Astrocyte (in vitro differentiated cells and primary cell): Measurements from ENCODE around the gene IGSF3. TPM values are rescaled to one million over a fixed set of nuclear protein-coding genes. Genes with fewer than 3 reads are reported as not detected.
"Not testable (repeated sequence)": the region's sequence is repeated elsewhere in the genome, so short reads cannot be mapped to it uniquely, and the experiment has no call there.

Experiments used
- DNase-seq: peaks from one replicate; pipeline ENCODE4 v3.0.0-alpha.2; 2010; ENCODE audit warnings: low read depth
- FAIRE-seq: peaks from 2 replicates; lab custom pipeline; 2011; peaks lifted over from hg19 to GRCh38; lab: Jason Lieb, UNC
- H2AFZ ChIP-seq: 2 replicates; pipeline ENCODE4 v1.6.0; 2012; ENCODE audit warnings: low read depth, low read length, inconsistent platforms
- H3K27ac ChIP-seq: 2 replicates; pipeline ENCODE4 v1.5.1; 2011; ENCODE audit warnings: low read depth, low read length, inconsistent platforms
- H3K27me3 ChIP-seq: 2 replicates; pipeline ENCODE4 v1.6.0; 2011; ENCODE audit warnings: low read length, inconsistent platforms; ENCODE audit not compliant: insufficient read depth
- H3K36me3 ChIP-seq: 2 replicates; pipeline ENCODE4 v1.5.1; 2011; ENCODE audit warnings: low read length, inconsistent platforms; ENCODE audit not compliant: insufficient read depth
- H3K4me1 ChIP-seq: 2 replicates; pipeline ENCODE4 v1.5.1; 2011; ENCODE audit warnings: low read length, inconsistent platforms; ENCODE audit not compliant: insufficient read depth
- H3K4me2 ChIP-seq: 2 replicates; pipeline ENCODE4 v1.6.0; 2012; ENCODE audit warnings: low read length, inconsistent platforms
- H3K4me3 ChIP-seq: 2 replicates; pipeline ENCODE4 v1.5.1; 2011; ENCODE audit warnings: low read depth, mild to moderate bottlenecking, low read length, inconsistent platforms; ENCODE audit not compliant: insufficient read depth
- H3K79me2 ChIP-seq: 2 replicates; pipeline ENCODE4 v1.6.0; 2012; ENCODE audit warnings: mild to moderate bottlenecking, low read length, inconsistent platforms; ENCODE audit not compliant: insufficient read depth
- H3K9ac ChIP-seq: 2 replicates; pipeline ENCODE4 v1.6.0; 2012; ENCODE audit warnings: mild to moderate bottlenecking, low read length, inconsistent platforms
- H3K9me3 ChIP-seq: 2 replicates; pipeline ENCODE4 v1.5.1; 2012; ENCODE audit warnings: low read depth, mild to moderate bottlenecking, low read length, inconsistent platforms; ENCODE audit not compliant: insufficient read depth
- H4K20me1 ChIP-seq: 2 replicates; pipeline ENCODE4 v1.6.0; 2012; ENCODE audit warnings: low read length, inconsistent platforms; ENCODE audit not compliant: insufficient read depth
- H3K27ac Mint-ChIP-seq: one replicate; pipeline ENCODE4 v1.8.0; 2021; ENCODE audit warnings: mild to moderate bottlenecking, mixed read lengths; ENCODE audit not compliant: unreplicated experiment
- H3K27me3 Mint-ChIP-seq: one replicate; pipeline ENCODE4 v1.8.0; 2021; ENCODE audit warnings: low read depth, mixed read lengths; ENCODE audit not compliant: unreplicated experiment
- H3K36me3 Mint-ChIP-seq: one replicate; pipeline ENCODE4 v1.8.0; 2021; ENCODE audit warnings: low read depth, mixed read lengths; ENCODE audit not compliant: unreplicated experiment
- H3K4me1 Mint-ChIP-seq: one replicate; pipeline ENCODE4 v1.8.0; 2021; ENCODE audit warnings: low read depth, mixed read lengths; ENCODE audit not compliant: unreplicated experiment
- H3K4me3 Mint-ChIP-seq: one replicate; pipeline ENCODE4 v1.8.0; 2021; ENCODE audit warnings: mild to moderate bottlenecking, moderate library complexity, mixed read lengths; ENCODE audit not compliant: unreplicated experiment
- H3K9me3 Mint-ChIP-seq: one replicate; pipeline ENCODE4 v1.8.0; 2021; ENCODE audit warnings: mild to moderate bottlenecking, mixed read lengths; ENCODE audit not compliant: unreplicated experiment
- total RNA-seq: library from RNA; stranded (reverse); gene quantifications from 2 replicates; pipeline ENCODE4 v1.2.1, GENCODE V29; 2021

IGSF3 gene
- total RNA-seq, 1 donor from 2014 or later, result 11.7 TPM

- not testable (repeated sequence) for DNase-seq, H3K27me3 Mint-ChIP-seq, H3K27ac ChIP-seq, H3K9me3 ChIP-seq, H3K79me2 ChIP-seq, H3K27ac Mint-ChIP-seq, H3K36me3 Mint-ChIP-seq, H3K4me1 ChIP-seq, FAIRE-seq, H3K4me3 ChIP-seq, H2AFZ ChIP-seq, H3K9me3 Mint-ChIP-seq, H3K27me3 ChIP-seq, H4K20me1 ChIP-seq, H3K36me3 ChIP-seq, H3K4me2 ChIP-seq, H3K9ac ChIP-seq, H3K4me3 Mint-ChIP-seq
- H3K4me1 Mint-ChIP-seq, result peaks cover 11% of the 10 kb centered on the region
These were observed 47.1 kb downstream of the IGSF3 start for GRCh38 chr1:116620392-116620791.

- H3K27me3 Mint-ChIP-seq, H3K27ac Mint-ChIP-seq, H4K20me1 ChIP-seq, H3K9me3 Mint-ChIP-seq, H2AFZ ChIP-seq, H3K27me3 ChIP-seq, H3K4me3 ChIP-seq, FAIRE-seq, H3K79me2 ChIP-seq, H3K4me3 Mint-ChIP-seq, H3K27ac ChIP-seq, H3K4me2 ChIP-seq, H3K9me3 ChIP-seq, H3K4me1 ChIP-seq, H3K9ac ChIP-seq, H3K36me3 ChIP-seq, DNase-seq, H3K36me3 Mint-ChIP-seq: not testable (repeated sequence)
- H3K4me1 Mint-ChIP-seq, result peaks cover 11% of the 10 kb centered on the region
These were observed 48.4 kb downstream of the IGSF3 start for GRCh38 chr1:116619106-116619505.

DNA sequence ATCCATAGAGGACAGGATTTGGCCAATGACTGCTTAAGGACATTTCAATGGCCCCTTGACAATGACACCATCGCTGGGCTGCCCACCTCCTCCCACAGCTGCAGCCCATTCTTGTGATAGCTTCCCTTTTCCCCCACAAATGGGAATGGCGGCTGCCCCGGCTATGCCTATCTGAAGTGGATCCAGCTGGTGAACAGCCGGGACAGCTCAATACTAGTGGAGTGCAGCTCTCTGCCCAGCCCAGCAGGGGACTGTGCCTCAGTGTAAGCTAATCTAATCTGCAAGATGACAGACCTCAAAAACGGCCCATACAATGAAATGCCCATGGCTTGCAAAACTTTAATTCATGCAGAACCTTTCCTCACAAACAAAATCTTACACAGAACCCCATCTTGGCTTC is 49.7 kb downstream of the IGSF3 start:
- not testable (repeated sequence) for H3K36me3 Mint-ChIP-seq, H3K9me3 Mint-ChIP-seq, H3K36me3 ChIP-seq, DNase-seq, H3K4me3 Mint-ChIP-seq, H3K79me2 ChIP-seq, H3K4me3 ChIP-seq, H3K27me3 Mint-ChIP-seq, H3K27me3 ChIP-seq, FAIRE-seq, H3K4me1 ChIP-seq, H3K4me2 ChIP-seq, H3K27ac Mint-ChIP-seq, H3K9me3 ChIP-seq, H3K27ac ChIP-seq, H3K9ac ChIP-seq, H4K20me1 ChIP-seq, H2AFZ ChIP-seq
- H3K4me1 Mint-ChIP-seq, result peaks cover 11% of the 10 kb centered on the region

- H3K36me3 Mint-ChIP-seq, H3K4me3 Mint-ChIP-seq, H3K27ac Mint-ChIP-seq, H3K4me1 ChIP-seq, H3K9ac ChIP-seq, H3K27me3 Mint-ChIP-seq, H3K36me3 ChIP-seq, H2AFZ ChIP-seq, H3K4me2 ChIP-seq, H3K79me2 ChIP-seq, H3K9me3 ChIP-seq, H3K9me3 Mint-ChIP-seq, H3K4me1 Mint-ChIP-seq, H3K4me3 ChIP-seq, DNase-seq, H4K20me1 ChIP-seq, FAIRE-seq, H3K27ac ChIP-seq, H3K27me3 ChIP-seq: not testable (repeated sequence)
These were observed 53.7 kb downstream of the IGSF3 start for GRCh38 chr1:116613825-116614224.

DNA sequence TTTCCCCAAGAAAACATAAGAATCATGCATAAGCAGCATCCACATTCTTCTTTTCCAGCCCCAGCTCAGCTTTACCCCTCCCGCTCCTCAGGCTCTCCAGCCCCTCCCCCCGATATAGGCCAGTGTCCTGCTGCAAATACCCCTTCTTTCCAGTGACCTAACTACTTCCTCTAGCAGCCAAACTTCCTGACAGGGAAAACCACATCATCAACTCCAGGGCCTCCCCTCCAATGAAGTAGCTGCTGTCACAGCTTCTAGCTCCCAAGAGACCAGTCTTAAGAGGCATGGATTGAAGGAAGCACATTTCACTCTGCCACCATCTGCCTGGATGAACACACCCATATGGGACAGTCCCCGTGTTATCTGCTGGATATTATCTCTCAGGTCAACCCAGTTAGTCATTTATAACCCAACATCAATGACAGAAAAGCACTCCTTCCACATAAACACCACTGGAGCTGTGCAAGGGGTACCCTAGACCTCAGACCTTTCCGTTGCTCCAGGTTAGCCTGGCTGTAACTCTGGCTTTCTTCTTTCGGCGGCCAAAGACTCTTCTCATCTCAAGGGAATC is 57.6 kb downstream of the IGSF3 start:
- not testable (repeated sequence) for H3K27ac ChIP-seq, H3K9me3 ChIP-seq, H3K4me2 ChIP-seq, H2AFZ ChIP-seq, DNase-seq, H3K27me3 ChIP-seq, H3K27ac Mint-ChIP-seq, FAIRE-seq, H3K27me3 Mint-ChIP-seq, H3K9me3 Mint-ChIP-seq, H3K9ac ChIP-seq, H3K36me3 ChIP-seq, H4K20me1 ChIP-seq, H3K4me3 ChIP-seq, H3K36me3 Mint-ChIP-seq, H3K4me3 Mint-ChIP-seq, H3K4me1 ChIP-seq, H3K79me2 ChIP-seq
- H3K4me1 Mint-ChIP-seq, result peaks cover 23% of the 10 kb centered on the region

DNA sequence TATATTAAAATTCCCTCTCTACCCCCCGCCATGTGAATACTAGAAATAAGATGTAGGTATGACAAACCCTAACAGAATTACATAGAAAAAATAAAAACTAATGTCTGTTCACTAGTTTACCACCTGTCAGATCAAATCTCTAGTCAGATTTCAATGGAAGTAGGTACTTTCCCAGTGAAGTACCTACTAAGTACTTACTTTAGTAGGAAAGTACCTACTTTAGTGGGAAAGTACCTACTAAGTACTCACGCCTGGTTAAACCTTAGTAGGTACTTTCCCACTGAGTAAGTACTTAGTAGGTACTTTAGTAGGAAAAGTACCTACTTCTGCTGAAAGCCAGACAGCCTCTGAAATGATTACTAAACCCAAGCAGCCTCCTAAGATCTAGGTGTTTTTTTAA is 58.7 kb downstream of the IGSF3 start:
- H3K9me3 ChIP-seq, H3K4me3 Mint-ChIP-seq, H3K36me3 Mint-ChIP-seq, H2AFZ ChIP-seq, H3K9ac ChIP-seq, H3K79me2 ChIP-seq, H3K36me3 ChIP-seq, H3K27ac Mint-ChIP-seq, H3K4me1 ChIP-seq, H3K27me3 Mint-ChIP-seq, H3K9me3 Mint-ChIP-seq, H3K27ac ChIP-seq, H3K27me3 ChIP-seq, DNase-seq, H3K4me3 ChIP-seq, H3K4me2 ChIP-seq, H4K20me1 ChIP-seq, FAIRE-seq: not testable (repeated sequence)
- peaks cover 23% of the 10 kb centered on the region for H3K4me1 Mint-ChIP-seq
